ENCODE data around the gene PCYOX1L.

DNA sequence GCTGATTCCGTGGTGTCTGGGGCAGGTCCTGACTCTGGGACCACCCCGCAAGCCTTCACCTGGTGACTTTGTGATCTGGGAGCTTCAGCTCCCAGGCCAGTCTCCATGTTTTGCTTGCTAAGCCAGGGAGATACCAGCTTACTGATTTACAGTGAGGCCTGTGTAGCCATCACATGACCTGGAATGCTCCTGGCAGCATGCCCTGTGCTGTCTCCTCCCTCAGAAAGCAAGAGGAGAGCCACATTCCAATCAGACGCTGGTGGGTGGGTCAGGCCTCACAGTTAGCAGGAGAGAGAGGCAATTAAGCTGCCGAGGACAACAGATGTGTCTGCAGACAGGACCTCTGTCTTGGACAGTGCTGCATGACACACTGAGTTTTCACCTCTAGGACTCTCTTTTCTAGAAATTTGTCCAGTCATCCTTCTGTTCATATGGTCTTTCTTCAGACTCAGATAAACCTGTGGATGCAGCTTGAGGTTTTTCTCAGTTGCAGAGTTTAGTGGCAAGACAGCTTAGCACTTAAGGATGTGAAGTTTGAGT is 37.0 kb upstream of the PCYOX1L start:
- TF ChIP-seq RAD21 (IDR thresholded peaks at IDR 0.05; ENCODE audit: low read depth) (no peak), CREB1 (IDR thresholded peaks at IDR 0.05; ENCODE audit: low read depth) (no peak)
